Lower leg skin (tissue), 4 donors: ENCODE results near the gene FCN2. TPM values are rescaled to one million over a fixed set of nuclear protein-coding genes. Genes with fewer than 3 reads are reported as not detected.

Experiments
- DNase-seq, 2 donors: peaks; one replicate each; pipeline ENCODE4 v3.0.0-alpha.2; 2019; ENCODE audit warnings: low spot score in 2 of 2
- H3K4me3 ChIP-seq: fragments of 200-600 bp; sonication (generic); 2 replicates; pipeline ENCODE4 v1.5.1; 2017; ENCODE audit warnings: mild to moderate bottlenecking, low read depth; ENCODE audit not compliant: poor library complexity, severe bottlenecking
- POLR2A ChIP-seq, 2 donors: fragments of 450-650 bp; IDR thresholded peaks; one replicate each; pipeline ENCODE4 v1.6.1; 2016 to 2017; ENCODE audit warnings: antibody characterized with exemption in 2 of 2, mild to moderate bottlenecking in 1 of 2, moderate library complexity in 1 of 2
- WGBS, 2 donors: methylation state at CpG; one replicate each; pipeline ENCODE4 v1.1.5; 2018; 5-methylcytosine and 5-hydroxymethylcytosine counted together
- intact Hi-C: fragments of 100-400 bp; cut with DNase I; formaldehyde crosslinking; loops from one replicate; pipeline ENCODE4 v1.15.0; 2023; ENCODE audit warnings: low total_unique reads
- total RNA-seq, 4 donors: library from RNA; depleted of rRNA; stranded (reverse); fragments of >200 nt; gene quantifications; one replicate each; pipeline ENCODE4 v1.1.0, GENCODE V29; 2016
- TF ChIP-seq, protein P1 (sequence below), 3 donors: fragments of 450-650 bp; IDR thresholded peaks; one replicate each; pipeline ENCODE4 v1.5.1; 2016; ENCODE audit warnings: antibody characterized with exemption in 3 of 3, mild to moderate bottlenecking in 3 of 3, moderate library complexity in 2 of 3

FCN2 gene
- total RNA-seq, 4 donors from 2014 or later = 0.29 TPM; not detected in 3

DNA sequence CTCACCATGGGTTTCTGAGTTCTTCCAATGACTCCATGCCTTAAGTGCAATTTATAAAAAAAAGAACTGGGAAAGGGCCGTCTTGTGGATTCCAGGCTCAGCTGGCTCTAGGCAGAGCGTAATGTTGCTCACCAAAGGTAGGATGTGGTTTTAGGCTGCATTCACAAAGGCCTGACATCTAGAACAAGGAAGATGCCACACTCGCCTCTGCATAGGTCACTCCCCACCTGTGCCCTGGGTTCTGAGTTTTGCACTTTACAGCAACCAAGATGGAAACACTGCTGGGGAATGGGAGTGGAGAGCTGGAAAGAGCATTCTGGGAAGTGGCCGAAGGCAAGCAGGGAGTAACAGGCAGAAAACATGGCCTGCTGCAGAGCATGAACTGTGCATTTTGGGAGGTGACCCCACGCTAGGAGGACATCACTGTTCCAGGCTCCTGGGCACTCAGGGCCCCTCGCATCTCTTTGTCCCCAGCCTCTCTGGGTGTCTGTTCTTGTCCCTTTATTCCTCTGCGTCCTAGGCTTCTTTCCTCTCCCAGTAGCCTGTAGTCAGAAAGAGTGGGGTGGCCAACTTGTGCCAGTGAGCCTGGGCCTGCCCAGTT is 12.3 kb downstream of the FCN2 start:
- intact Hi-C loops = no loop called here
- DNase-seq = peak in 1 of 2 donors; percentile 34
- no peak for TF ChIP-seq POLR2A (IDR thresholded peaks at IDR 0.05)
- TF ChIP-seq, protein P1, sequence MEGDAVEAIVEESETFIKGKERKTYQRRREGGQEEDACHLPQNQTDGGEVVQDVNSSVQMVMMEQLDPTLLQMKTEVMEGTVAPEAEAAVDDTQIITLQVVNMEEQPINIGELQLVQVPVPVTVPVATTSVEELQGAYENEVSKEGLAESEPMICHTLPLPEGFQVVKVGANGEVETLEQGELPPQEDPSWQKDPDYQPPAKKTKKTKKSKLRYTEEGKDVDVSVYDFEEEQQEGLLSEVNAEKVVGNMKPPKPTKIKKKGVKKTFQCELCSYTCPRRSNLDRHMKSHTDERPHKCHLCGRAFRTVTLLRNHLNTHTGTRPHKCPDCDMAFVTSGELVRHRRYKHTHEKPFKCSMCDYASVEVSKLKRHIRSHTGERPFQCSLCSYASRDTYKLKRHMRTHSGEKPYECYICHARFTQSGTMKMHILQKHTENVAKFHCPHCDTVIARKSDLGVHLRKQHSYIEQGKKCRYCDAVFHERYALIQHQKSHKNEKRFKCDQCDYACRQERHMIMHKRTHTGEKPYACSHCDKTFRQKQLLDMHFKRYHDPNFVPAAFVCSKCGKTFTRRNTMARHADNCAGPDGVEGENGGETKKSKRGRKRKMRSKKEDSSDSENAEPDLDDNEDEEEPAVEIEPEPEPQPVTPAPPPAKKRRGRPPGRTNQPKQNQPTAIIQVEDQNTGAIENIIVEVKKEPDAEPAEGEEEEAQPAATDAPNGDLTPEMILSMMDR (IDR thresholded peaks at IDR 0.05) = no peak
- 87 to 92% methylated on average over 7 of the region's 7 CpGs for WGBS, 2 donors
- no peak overlapping the region for H3K4me3 ChIP-seq

DNA sequence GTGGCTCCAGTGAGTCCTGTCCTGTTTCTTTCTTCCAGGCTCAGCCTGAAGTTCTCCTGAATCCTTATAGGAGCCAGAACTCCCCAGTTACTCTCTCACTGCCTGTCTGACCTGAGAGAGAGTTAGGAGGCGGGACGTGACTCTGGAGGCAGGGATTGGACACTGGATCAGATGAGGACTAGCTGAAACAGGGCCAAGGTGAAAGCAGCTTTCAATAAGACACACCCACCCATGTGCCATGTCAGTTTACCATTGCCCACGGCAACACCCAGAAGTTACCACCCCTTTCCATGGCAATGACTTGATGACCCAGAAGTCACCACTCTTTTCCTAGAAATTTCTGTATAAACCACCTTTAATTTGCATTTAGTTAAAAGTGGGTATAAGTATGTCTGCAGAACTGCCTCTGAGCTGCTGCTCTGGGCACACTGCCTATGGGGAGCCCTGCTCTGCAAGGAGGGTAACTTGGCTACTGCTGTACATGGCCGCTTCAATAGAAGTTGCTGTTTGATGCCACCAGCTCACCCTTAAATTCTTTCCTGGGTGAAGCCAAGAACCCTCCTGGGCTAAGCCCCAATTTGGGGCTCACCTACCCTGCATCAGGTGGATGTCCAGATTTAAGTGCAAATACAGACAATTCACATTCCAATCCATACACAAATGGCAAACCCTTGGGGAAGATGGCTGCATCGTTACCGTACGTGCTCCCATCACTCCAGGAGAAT is 13.7 kb downstream of the FCN2 start:
- 88 to 90% methylated on average over 7 of the region's 7 CpGs for WGBS, 2 donors
- intact Hi-C loops = no loop called here
- no peak overlapping the region for H3K4me3 ChIP-seq
- DNase-seq = peak in 1 of 2 donors; percentile 59
- TF ChIP-seq POLR2A (IDR thresholded peaks at IDR 0.05) = no peak
- TF ChIP-seq, protein P1 (IDR thresholded peaks at IDR 0.05) = no peak

DNA sequence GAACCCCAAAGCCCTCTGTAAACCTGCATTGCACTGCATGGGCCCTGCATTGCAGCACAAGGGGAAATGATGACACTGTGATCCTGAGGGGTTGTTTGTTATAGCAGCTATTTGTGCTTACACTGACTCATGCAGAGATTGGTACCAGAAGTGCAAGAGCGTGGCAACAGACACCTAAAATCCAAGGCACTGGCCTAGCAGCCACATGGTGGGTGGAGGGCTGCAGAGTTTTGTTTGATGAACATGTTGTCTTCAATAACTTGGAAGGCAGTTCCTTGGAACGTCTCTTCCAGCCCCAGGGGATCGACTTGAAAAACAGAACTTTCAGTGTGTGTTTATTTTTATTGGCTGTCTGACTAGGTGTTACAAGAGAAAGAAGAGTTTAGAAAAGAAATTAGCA is 14.5 kb downstream of the FCN2 start:
- TF ChIP-seq, protein P1 (IDR thresholded peaks at IDR 0.05) = no peak
- no peak for TF ChIP-seq POLR2A (IDR thresholded peaks at IDR 0.05)
- WGBS, 2 donors = 18% methylated on average over 3 of the region's 3 CpGs
- peak in 1 of 2 donors; percentile 23 for DNase-seq
- no peak overlapping the region for H3K4me3 ChIP-seq
- intact Hi-C loops = no loop called here

DNA sequence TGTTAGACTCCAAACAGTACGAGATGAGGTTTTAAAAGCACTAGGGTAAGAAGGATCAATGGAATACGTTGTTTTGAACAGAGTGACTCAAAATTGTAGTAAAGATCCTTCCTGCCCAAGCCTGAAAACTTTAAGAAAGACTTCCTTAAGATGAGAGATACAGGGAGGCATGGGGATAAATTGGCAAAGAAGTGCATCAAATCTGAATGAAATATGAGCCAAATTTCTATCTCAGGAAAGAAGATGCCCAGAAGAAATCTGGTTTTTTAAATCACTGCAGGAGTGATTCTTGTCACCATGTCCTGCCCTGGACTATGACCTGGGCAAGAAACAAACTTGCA is 14.9 kb downstream of the FCN2 start:
- no peak for TF ChIP-seq POLR2A (IDR thresholded peaks at IDR 0.05)
- TF ChIP-seq, protein P1 (IDR thresholded peaks at IDR 0.05) = no peak
- WGBS, 2 donors = 21 to 25% methylated on average over 2 of the region's 2 CpGs
- H3K4me3 ChIP-seq = no peak overlapping the region
- intact Hi-C loops = no loop called here
- DNase-seq = no peak

DNA sequence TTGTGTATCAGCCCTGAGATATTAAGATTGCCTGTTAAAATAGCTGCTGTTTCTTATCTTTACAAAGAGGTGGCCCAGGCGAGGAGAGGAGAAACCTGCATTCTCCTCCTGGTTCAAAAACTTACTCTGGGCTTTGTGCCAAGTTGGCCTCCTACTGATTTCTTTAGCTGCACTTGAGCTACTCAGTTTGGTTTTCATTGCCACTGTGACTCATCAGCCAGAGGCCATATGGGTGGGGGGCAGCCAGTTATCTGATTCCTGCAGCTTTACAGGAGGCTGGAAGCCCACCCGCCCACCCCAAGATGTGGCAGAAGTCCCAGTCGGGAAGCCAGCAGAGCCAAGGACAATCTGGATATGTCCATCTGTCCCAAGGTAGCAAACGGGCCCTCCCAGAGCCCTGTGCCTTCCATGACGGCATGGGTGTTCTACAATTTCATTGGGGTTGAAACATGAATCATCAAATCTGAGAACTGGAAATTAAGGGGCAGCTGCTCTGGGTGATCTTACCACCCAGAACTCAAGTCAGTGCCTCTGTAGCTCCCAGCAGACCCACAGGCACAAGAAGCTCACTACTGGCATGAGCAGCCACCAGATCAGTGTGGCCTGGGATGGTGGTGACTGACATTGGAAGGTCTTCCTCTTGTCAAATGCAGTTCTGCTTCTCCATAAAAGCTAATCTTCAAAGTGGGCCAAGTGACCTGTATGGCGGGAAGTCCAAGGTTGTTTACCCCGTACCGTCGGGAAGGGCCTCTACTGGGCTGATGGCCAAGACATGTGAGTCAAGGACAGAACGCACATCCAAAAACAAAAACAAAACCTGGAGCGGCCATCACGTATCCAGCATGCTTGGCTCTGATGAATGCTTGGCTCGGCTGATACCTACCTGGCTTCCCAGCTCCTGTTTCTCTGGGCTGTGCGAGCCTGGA is 15.6 kb downstream of the FCN2 start:
- intact Hi-C loops = no loop called here
- DNase-seq = peak; percentile 54 to 86
- H3K4me3 ChIP-seq = no peak overlapping the region
- WGBS, 2 donors = 22 to 28% methylated on average over 14 of the region's 14 CpGs
- TF ChIP-seq, protein P1 (IDR thresholded peaks at IDR 0.05) = no peak
- no peak for TF ChIP-seq POLR2A (IDR thresholded peaks at IDR 0.05)
